Measurements from ENCODE around the gene DZIP1.

DZIP1 gene

GRCh38 chr13:95642028-95642621 lies 2.4 kb downstream of the DZIP1 start:
- Histone ChIP-seq H3K4me3 (IDR thresholded peaks at IDR 0.05; ENCODE audit: insufficient read depth, low read depth, low read length) (no peak overlapping the region), H3K27me3 (ENCODE audit: insufficient read depth, low read depth) (no peaks in the 10 kb centered on the region), H3K4me1 (ENCODE audit: low read depth, poor library complexity, severe bottlenecking) (no peaks in the 10 kb centered on the region), H3K4me2 (no peak overlapping the region), H3K9ac (no peak overlapping the region), H4K20me1 (ENCODE audit: insufficient read depth) (no peaks in the 10 kb centered on the region), H3K27ac (no peak overlapping the region), H2AFZ (ENCODE audit: low read depth) (no peak overlapping the region), H3K36me3 (ENCODE audit: insufficient read depth) (no peaks in the 10 kb centered on the region), H3K79me2 (ENCODE audit: insufficient read depth, low read depth) (no peaks in the 10 kb centered on the region)
- TF ChIP-seq, protein P1, sequence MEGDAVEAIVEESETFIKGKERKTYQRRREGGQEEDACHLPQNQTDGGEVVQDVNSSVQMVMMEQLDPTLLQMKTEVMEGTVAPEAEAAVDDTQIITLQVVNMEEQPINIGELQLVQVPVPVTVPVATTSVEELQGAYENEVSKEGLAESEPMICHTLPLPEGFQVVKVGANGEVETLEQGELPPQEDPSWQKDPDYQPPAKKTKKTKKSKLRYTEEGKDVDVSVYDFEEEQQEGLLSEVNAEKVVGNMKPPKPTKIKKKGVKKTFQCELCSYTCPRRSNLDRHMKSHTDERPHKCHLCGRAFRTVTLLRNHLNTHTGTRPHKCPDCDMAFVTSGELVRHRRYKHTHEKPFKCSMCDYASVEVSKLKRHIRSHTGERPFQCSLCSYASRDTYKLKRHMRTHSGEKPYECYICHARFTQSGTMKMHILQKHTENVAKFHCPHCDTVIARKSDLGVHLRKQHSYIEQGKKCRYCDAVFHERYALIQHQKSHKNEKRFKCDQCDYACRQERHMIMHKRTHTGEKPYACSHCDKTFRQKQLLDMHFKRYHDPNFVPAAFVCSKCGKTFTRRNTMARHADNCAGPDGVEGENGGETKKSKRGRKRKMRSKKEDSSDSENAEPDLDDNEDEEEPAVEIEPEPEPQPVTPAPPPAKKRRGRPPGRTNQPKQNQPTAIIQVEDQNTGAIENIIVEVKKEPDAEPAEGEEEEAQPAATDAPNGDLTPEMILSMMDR (conservative IDR thresholded peaks at IDR 0.05; ENCODE audit: low read depth, low read length): no peak

GRCh38 chr13:95641291-95642027 lies 3.0 kb downstream of the DZIP1 start:
- Histone ChIP-seq H3K4me3 (IDR thresholded peaks at IDR 0.05; ENCODE audit: insufficient read depth, low read depth, low read length) (no peak overlapping the region), H2AFZ (ENCODE audit: low read depth) (no peak overlapping the region), H3K36me3 (ENCODE audit: insufficient read depth) (no peaks in the 10 kb centered on the region), H3K4me1 (ENCODE audit: low read depth, poor library complexity, severe bottlenecking) (no peaks in the 10 kb centered on the region), H3K79me2 (ENCODE audit: insufficient read depth, low read depth) (no peaks in the 10 kb centered on the region), H3K27me3 (ENCODE audit: insufficient read depth, low read depth) (no peaks in the 10 kb centered on the region), H3K4me2 (no peak overlapping the region), H4K20me1 (ENCODE audit: insufficient read depth) (no peaks in the 10 kb centered on the region), H3K9ac (no peak overlapping the region), H3K27ac (no peak overlapping the region)
- TF ChIP-seq, protein P1 (conservative IDR thresholded peaks at IDR 0.05; ENCODE audit: low read depth, low read length): no peak

GRCh38 chr13:95636853-95637252 lies 7.7 kb downstream of the DZIP1 start:
- H3K36me3 ChIP-seq (ENCODE audit: insufficient read depth): no peaks in the 10 kb centered on the region
- TF ChIP-seq, protein P1 (conservative IDR thresholded peaks at IDR 0.05; ENCODE audit: low read depth, low read length): no peak
- no peak overlapping the region for H2AFZ ChIP-seq (ENCODE audit: low read depth)

GRCh38 chr13:95630593-95630992 lies 13.9 kb downstream of the DZIP1 start:
- no peaks in the 10 kb centered on the region for H3K36me3 ChIP-seq (ENCODE audit: insufficient read depth)
- no peak overlapping the region for H3K4me3 ChIP-seq (IDR thresholded peaks at IDR 0.05; ENCODE audit: insufficient read depth, low read depth, low read length)
- H3K9ac ChIP-seq: no peak overlapping the region
- no peak overlapping the region for H2AFZ ChIP-seq (ENCODE audit: low read depth)
- H3K4me1 ChIP-seq (ENCODE audit: low read depth, poor library complexity, severe bottlenecking): no peaks in the 10 kb centered on the region
- H3K27me3 ChIP-seq (ENCODE audit: insufficient read depth, low read depth): no peaks in the 10 kb centered on the region
- no peaks in the 10 kb centered on the region for H4K20me1 ChIP-seq (ENCODE audit: insufficient read depth)
- no peak overlapping the region for H3K4me2 ChIP-seq
- TF ChIP-seq, protein P1 (conservative IDR thresholded peaks at IDR 0.05; ENCODE audit: low read depth, low read length): no peak
- no peak overlapping the region for H3K27ac ChIP-seq
- H3K79me2 ChIP-seq (ENCODE audit: insufficient read depth, low read depth): no peaks in the 10 kb centered on the region

More at GRCh38 chr13:95636853-95637252, 7.7 kb downstream of the DZIP1 start:
- Histone ChIP-seq H4K20me1 (ENCODE audit: insufficient read depth) (no peaks in the 10 kb centered on the region), H3K4me3 (IDR thresholded peaks at IDR 0.05; ENCODE audit: insufficient read depth, low read depth, low read length) (no peak overlapping the region), H3K27ac (no peak overlapping the region), H3K4me1 (ENCODE audit: low read depth, poor library complexity, severe bottlenecking) (no peaks in the 10 kb centered on the region), H3K27me3 (ENCODE audit: insufficient read depth, low read depth) (no peaks in the 10 kb centered on the region), H3K9ac (no peak overlapping the region), H3K4me2 (no peak overlapping the region), H3K79me2 (ENCODE audit: insufficient read depth, low read depth) (no peaks in the 10 kb centered on the region)
